Endothelial cell of umbilical vein (primary cell): ENCODE data around the gene IBA57. TPM values are rescaled to one million over a fixed set of nuclear protein-coding genes. Genes with fewer than 3 reads are reported as not detected.

Source experiments
- BruUV-seq: library from RNA; stranded (reverse); fragments of 400-500 nt; replicated peaks from 2 replicates; lab custom pipeline; 2021; lab: Mats Ljungman, UMichigan
- CTCF ChIA-PET: fragments of 300-600, 350-600 bp; sonication (Branson Sonifier 250); formaldehyde crosslinking; loops from one replicate; lab custom pipeline; 2021; ENCODE audit warnings: antibody characterized with exemption, inconsistent platforms; lab: Charles Lee
- POLR2A ChIA-PET: fragments of 300-600, 350-600 bp; sonication (Branson Sonifier 250); formaldehyde crosslinking; loops from one replicate; lab custom pipeline; 2021; ENCODE audit warnings: antibody characterized with exemption, inconsistent platforms; lab: Charles Lee
- DNase-seq: peaks from one replicate; pipeline ENCODE4 v3.0.0-alpha.2; 2011; ENCODE audit warnings: low read depth, low spot score
- FAIRE-seq: peaks from 2 replicates; lab custom pipeline; 2011; peaks lifted over from hg19 to GRCh38; lab: Jason Lieb, UNC
- H2AFZ ChIP-seq: 2 replicates; pipeline ENCODE4 v1.6.0; 2012; ENCODE audit warnings: low read depth, low read length, control low read depth, inconsistent platforms
- H3K27ac ChIP-seq: 2 replicates; pipeline ENCODE4 v1.5.1; 2011; ENCODE audit warnings: low read depth, mild to moderate bottlenecking, control low read depth, low read length, moderate library complexity; ENCODE audit not compliant: insufficient read depth
- H3K27me3 ChIP-seq, 2 experiments: 2 replicates each; pipeline versions ENCODE4 v1.6.0 to v1.6.1; 2011; ENCODE audit warnings: low read length in 2 of 2, mixed read lengths in 1 of 2; ENCODE audit not compliant: control insufficient read depth in 2 of 2, insufficient read depth in 2 of 2
- H3K36me3 ChIP-seq, 2 experiments: 2 replicates in 1 of 2; 3 replicates in 1 of 2; pipeline ENCODE4 v1.5.1; 2011; ENCODE audit warnings: low read length in 2 of 2, mild to moderate bottlenecking in 1 of 2, moderate library complexity in 1 of 2; ENCODE audit not compliant: control insufficient read depth in 2 of 2, insufficient read depth in 2 of 2; ENCODE audit errors: extremely low read depth in 1 of 2
- H3K4me1 ChIP-seq: 3 replicates; pipeline ENCODE4 v1.5.1; 2011; ENCODE audit warnings: mild to moderate bottlenecking, low read length; ENCODE audit not compliant: control insufficient read depth, insufficient read depth; ENCODE audit errors: extremely low read depth
- H3K4me2 ChIP-seq: 2 replicates; pipeline ENCODE4 v1.6.1; 2011; ENCODE audit warnings: low read length, control low read depth, mixed read lengths; ENCODE audit not compliant: insufficient read depth
- H3K4me3 ChIP-seq, 3 experiments: fragments of 200-600 bp in 1 of 3; sonication (generic), shearing (Covaris generic) in 1 of 3; replicated peaks in 1 of 3; 2 replicates each; pipeline ENCODE4 v1.5.1; 2011 to 2016; ENCODE audit warnings: control low read depth in 3 of 3, low read length in 3 of 3, mild to moderate bottlenecking in 2 of 3, inconsistent platforms in 1 of 3, low read depth in 1 of 3, moderate library complexity in 1 of 3; ENCODE audit not compliant: insufficient read depth in 1 of 3
- H3K79me2 ChIP-seq: 2 replicates; pipeline ENCODE4 v1.6.0; 2012; ENCODE audit warnings: low read length, inconsistent platforms; ENCODE audit not compliant: control insufficient read depth, insufficient read depth
- H3K9ac ChIP-seq: replicated peaks from 2 replicates; pipeline ENCODE3; 2011; ENCODE audit warnings: low read length, control low read depth; ENCODE audit not compliant: insufficient read depth; ENCODE audit errors: extremely low read depth
- H3K9me1 ChIP-seq: replicated peaks from 3 replicates; pipeline ENCODE4 v1.6.0; 2011; ENCODE audit warnings: mild to moderate bottlenecking, low read length; ENCODE audit not compliant: control insufficient read depth, insufficient read depth; ENCODE audit errors: extremely low read depth
- H3K9me3 ChIP-seq: replicated peaks from 2 replicates; pipeline ENCODE4 v1.5.1; 2012; ENCODE audit warnings: low read length, inconsistent platforms; ENCODE audit not compliant: control insufficient read depth, insufficient read depth
- H4K20me1 ChIP-seq: replicated peaks from 2 replicates; pipeline ENCODE3; 2011; ENCODE audit warnings: mild to moderate bottlenecking, low read length; ENCODE audit not compliant: control insufficient read depth, insufficient read depth; ENCODE audit errors: extremely low read depth
- EZH2 ChIP-seq: IDR thresholded peaks from 2 replicates; pipeline ENCODE4 v1.6.1; 2012; ENCODE audit warnings: borderline replicate concordance, low read depth, mild to moderate bottlenecking, moderate library complexity, low read length, inconsistent platforms; ENCODE audit not compliant: severe bottlenecking
- FOS ChIP-seq: IDR thresholded peaks from 2 replicates; pipeline ENCODE4 v1.6.1; 2011; ENCODE audit warnings: mild to moderate bottlenecking, low read length, moderate library complexity, borderline replicate concordance; ENCODE audit not compliant: insufficient read depth
- GATA2 ChIP-seq: IDR thresholded peaks from 2 replicates; pipeline ENCODE4 v1.7.0; 2011; ENCODE audit warnings: low read depth, mild to moderate bottlenecking, moderate library complexity, mixed read lengths, low read length; ENCODE audit not compliant: insufficient read length, insufficient read depth
- JUN ChIP-seq: IDR thresholded peaks from 2 replicates; pipeline ENCODE4 v1.6.1; 2011; ENCODE audit warnings: borderline replicate concordance, low read depth; ENCODE audit not compliant: insufficient read length, insufficient read depth
- MYC ChIP-seq: IDR thresholded peaks from one replicate; pipeline ENCODE4 v1.6.1; 2011; ENCODE audit warnings: mild to moderate bottlenecking, low read depth, low read length
- POLR2A ChIP-seq: IDR thresholded peaks from 2 replicates; pipeline ENCODE4 v1.6.1; 2012; ENCODE audit warnings: low read depth, mild to moderate bottlenecking, control low read depth, low read length
- POLR2AphosphoS5 ChIP-seq: IDR thresholded peaks from 2 replicates; pipeline ENCODE4 v1.6.1; 2012; ENCODE audit warnings: low read depth, mild to moderate bottlenecking, control low read depth, low read length, moderate library complexity; ENCODE audit not compliant: insufficient read depth
- dilution Hi-C: fragments of 300-500 bp; cut with MboI; formaldehyde crosslinking; loops from one replicate; pipeline ENCODE4 v1.15.0; 2019; ENCODE audit warnings: low sequenced_read_pairs; ENCODE audit not compliant: extremely low pct_ligation_motif_present
- intact Hi-C: fragments of 100-400 bp; cut with micrococcal nuclease; formaldehyde crosslinking; loops from one replicate; pipeline ENCODE4 v1.10.0; 2022
- polyA plus RNA-seq, 4 experiments: library from polyadenylated mRNA; depleted of rRNA in 3 of 4; stranded (reverse) in 3 of 4; unstranded in 1 of 4; fragments of >200 nt; gene quantifications; 2 replicates each; pipeline versions ENCODE4 v1.2.1 to v1.2.3, GENCODE V29; 2011 to 2012; ENCODE audit warnings: missing spikeins in 1 of 4
- total RNA-seq: library from RNA; stranded (reverse); gene quantifications from 2 replicates; pipeline ENCODE4 v1.2.3, GENCODE V29; 2021
- TF ChIP-seq, protein P1 (sequence below), 2 donors: IDR thresholded peaks; 1 replicate in 1 of 2; 2 replicates in 1 of 2; pipeline ENCODE4 v1.5.1; 2011; ENCODE audit warnings: low read length in 2 of 2, mild to moderate bottlenecking in 2 of 2, moderate library complexity in 2 of 2, control low read depth in 1 of 2, inconsistent platforms in 1 of 2, low read depth in 1 of 2; ENCODE audit not compliant: insufficient read depth in 1 of 2; ENCODE audit errors: extremely low read depth in 1 of 2
- TF ChIP-seq, protein P2 (sequence below): IDR thresholded peaks from 2 replicates; pipeline ENCODE4 v1.6.1; 2011; ENCODE audit not compliant: insufficient read depth, insufficient read length

Gene IBA57
- total and polyA plus RNA-seq, 2 donors (not counting 3 experiments of a cell fraction or from before 2014, with no cell fraction given) = 3.4 to 7.7 TPM

DNA sequence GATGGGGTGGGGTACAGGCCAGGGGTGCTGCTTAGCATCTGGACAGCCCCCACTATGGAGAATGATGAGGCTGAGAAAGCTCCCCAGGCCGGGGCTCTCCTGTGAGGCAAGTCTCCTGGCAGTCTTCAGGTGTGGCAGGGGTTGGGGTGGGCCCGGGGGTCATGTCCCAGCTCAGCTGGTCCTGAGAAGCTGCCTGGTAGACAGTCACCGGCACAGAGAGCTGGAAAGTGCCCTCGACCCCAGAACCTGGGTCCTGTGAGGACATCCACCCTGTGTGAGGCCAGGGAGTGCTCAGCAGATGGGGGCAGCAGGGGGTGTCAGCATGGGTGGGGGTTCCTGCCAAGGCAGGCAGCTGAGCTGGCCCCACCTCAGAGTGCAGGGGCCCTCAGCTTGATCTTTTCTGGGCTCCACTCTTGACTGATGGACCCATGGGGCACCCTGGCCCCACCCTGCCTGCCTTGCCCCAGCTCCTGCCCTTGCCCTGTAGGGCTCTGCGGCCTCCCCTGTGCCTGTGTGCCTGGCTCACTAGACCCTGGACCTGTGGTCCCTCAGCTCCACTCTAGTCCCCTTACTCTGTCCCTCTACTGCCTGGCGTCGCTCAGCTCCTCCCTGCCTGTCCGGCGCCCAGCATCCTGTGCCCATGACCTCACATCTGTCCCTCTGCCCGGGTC, 5.8 kb downstream of the IBA57 start:
- Histone ChIP-seq H3K4me3 (no peak overlapping the region), H3K27me3 (no peaks in the 10 kb centered on the region), H3K9ac (no peak overlapping the region), H3K79me2 (peaks cover 9% of the 10 kb centered on the region), H3K9me3 (no peaks in the 10 kb centered on the region), H3K36me3 (peaks cover 0 to 7% of the 10 kb centered on the region in 2 experiments), H3K4me2 (no peak overlapping the region), H3K4me1 (peaks cover 6% of the 10 kb centered on the region), H4K20me1 (no peaks in the 10 kb centered on the region), H3K27ac (no peak overlapping the region), H2AFZ (no peak overlapping the region), H3K9me1 (no peaks in the 10 kb centered on the region)
- POLR2A ChIA-PET = no interaction called here
- no peak for FAIRE-seq
- intact Hi-C loops (no loop called here), dilution Hi-C loops (no loop called here)
- BruUV-seq = no TSS peak
- DNase-seq = no peak
- CTCF ChIA-PET = interaction anchor here (0.9 to 1.9 kb wide), 3 partner anchors 39 to 172 kb away, joined by 4 to 5 read pairs (median 4); no protein-coding TSS in a partner anchor
- no peak for TF ChIP-seq FOS
- no peak for TF ChIP-seq MYC
- TF ChIP-seq, protein P1, sequence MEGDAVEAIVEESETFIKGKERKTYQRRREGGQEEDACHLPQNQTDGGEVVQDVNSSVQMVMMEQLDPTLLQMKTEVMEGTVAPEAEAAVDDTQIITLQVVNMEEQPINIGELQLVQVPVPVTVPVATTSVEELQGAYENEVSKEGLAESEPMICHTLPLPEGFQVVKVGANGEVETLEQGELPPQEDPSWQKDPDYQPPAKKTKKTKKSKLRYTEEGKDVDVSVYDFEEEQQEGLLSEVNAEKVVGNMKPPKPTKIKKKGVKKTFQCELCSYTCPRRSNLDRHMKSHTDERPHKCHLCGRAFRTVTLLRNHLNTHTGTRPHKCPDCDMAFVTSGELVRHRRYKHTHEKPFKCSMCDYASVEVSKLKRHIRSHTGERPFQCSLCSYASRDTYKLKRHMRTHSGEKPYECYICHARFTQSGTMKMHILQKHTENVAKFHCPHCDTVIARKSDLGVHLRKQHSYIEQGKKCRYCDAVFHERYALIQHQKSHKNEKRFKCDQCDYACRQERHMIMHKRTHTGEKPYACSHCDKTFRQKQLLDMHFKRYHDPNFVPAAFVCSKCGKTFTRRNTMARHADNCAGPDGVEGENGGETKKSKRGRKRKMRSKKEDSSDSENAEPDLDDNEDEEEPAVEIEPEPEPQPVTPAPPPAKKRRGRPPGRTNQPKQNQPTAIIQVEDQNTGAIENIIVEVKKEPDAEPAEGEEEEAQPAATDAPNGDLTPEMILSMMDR (IDR thresholded peaks at IDR 0.05; ENCODE audit: extremely low read depth in 1 of 2, insufficient read depth in 1 of 2, low read depth in 1 of 2, low read length in 2 of 2) = no peak
- no peak for TF ChIP-seq EZH2
- no peak for TF ChIP-seq JUN
- TF ChIP-seq POLR2A = no peak
- TF ChIP-seq, protein P2, sequence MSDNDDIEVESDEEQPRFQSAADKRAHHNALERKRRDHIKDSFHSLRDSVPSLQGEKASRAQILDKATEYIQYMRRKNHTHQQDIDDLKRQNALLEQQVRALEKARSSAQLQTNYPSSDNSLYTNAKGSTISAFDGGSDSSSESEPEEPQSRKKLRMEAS = no peak
- no peak for TF ChIP-seq POLR2AphosphoS5
- no peak for TF ChIP-seq GATA2
